ENCODE results near the gene HLCS.

HLCS gene

DNA sequence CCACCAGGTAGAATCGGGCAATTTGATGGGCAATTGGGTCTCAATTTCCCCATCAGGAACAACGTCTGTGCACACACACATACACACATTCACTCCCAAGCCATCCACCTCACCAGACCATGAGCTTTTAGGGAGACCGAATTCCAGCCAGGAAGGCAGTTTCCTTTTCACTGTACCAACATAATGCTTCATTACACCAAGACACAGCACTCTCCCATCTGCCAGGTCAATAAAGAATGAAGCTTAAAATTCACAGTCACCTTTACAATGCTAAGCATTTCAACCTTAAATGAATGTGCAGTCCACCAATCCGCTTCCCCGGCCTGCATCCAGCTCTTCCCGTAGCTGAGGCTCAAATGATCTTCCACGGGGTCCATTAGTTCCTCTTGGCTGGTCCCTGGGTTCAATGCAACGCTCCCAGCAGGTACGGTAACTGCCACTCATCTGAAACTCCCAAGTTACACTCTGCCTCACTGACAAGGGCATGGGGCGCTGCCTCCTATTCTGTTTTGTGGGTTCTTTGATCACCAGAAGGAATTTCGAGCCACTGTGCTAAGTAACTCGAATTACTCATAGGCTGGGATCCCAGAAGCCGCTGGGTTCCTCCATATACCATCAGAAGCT lies 162.5 kb downstream of the HLCS start:
- DNase-seq, result no peak

GRCh38 chr21:36803051-36803645 lies 163.3 kb downstream of the HLCS start:
- no peak for DNase-seq

DNA sequence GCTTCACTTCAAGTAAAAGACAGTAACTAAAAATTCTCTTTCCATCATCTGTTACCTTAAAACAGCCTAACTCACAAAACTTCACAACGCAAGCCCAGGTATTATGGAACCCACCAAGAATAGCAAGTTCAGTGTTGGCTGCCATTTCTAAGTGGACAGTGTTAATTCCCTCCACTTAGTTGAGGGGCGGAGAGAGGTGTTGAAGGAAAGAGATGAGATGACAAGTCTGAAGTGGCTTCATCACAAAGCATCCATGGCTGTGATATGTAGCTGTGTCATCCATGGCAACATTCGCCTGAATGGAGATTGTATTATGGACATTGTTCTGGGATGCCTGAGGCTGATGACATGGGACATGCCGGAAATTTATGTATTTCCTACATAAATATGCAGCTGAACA lies 165.7 kb downstream of the HLCS start:
- DNase-seq, result no peak

- DNase-seq, result no peak
Observed at GRCh38 chr21:36799869-36800268, 166.6 kb downstream of the HLCS start.

GRCh38 chr21:36798491-36798890 lies 168.0 kb downstream of the HLCS start:
- DNase-seq, result no peak

GRCh38 chr21:36796070-36796469 lies 170.4 kb downstream of the HLCS start:
- DNase-seq, result no peak

- no peak for DNase-seq
Observed at GRCh38 chr21:36792505-36792967, 173.9 kb downstream of the HLCS start.

- DNase-seq, result no peak
Observed at GRCh38 chr21:36791695-36792470, 174.6 kb downstream of the HLCS start.

DNA sequence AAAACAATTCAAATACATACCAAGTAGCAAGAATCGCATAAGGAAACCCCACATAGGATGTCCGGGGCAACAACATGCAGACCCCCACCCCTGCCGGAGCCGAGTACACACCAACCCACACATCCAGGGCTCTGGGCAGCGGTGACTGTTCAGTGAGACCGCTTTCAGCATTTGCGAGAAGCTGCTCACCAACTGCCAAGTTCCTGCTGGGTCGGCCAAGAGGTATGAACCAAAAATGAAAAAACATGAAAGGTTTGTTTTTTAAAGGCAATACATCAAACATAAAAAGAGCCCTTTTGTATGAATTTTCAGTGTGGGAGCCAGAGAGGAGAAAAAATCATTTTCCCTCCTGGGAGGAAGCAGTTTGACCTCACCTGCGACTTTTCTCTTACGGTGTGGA lies 175.3 kb downstream of the HLCS start:
- DNase-seq, result no peak

- no peak for DNase-seq
Observed at GRCh38 chr21:36790616-36791015, 175.9 kb downstream of the HLCS start.

- DNase-seq, result no peak
Observed at GRCh38 chr21:36788120-36788638, 178.3 kb downstream of the HLCS start.

GRCh38 chr21:36786186-36786585 lies 180.3 kb downstream of the HLCS start:
- DNase-seq, result no peak

- no peak for DNase-seq
Observed at GRCh38 chr21:36785615-36786014, 180.9 kb downstream of the HLCS start.

DNA sequence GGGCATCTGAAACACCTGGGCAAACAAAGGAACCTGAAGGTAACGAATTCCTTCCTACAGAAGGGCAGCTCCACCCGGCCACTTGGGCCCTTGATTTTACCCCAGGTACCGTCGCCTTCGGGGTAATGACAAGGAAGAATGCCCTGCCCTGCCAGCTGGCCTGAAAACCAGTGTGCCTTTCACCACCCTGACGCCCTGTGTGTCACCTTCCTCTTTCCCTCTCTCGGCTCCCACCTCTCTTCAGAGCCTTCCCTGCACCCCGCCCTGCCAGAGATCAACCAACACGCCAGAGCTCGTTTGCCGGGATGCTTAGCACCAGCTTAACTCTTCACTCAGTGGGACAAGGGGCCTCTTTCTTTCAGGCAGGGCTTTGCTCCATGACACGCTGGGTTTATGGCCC lies 181.5 kb downstream of the HLCS start:
- no peak for DNase-seq

DNA sequence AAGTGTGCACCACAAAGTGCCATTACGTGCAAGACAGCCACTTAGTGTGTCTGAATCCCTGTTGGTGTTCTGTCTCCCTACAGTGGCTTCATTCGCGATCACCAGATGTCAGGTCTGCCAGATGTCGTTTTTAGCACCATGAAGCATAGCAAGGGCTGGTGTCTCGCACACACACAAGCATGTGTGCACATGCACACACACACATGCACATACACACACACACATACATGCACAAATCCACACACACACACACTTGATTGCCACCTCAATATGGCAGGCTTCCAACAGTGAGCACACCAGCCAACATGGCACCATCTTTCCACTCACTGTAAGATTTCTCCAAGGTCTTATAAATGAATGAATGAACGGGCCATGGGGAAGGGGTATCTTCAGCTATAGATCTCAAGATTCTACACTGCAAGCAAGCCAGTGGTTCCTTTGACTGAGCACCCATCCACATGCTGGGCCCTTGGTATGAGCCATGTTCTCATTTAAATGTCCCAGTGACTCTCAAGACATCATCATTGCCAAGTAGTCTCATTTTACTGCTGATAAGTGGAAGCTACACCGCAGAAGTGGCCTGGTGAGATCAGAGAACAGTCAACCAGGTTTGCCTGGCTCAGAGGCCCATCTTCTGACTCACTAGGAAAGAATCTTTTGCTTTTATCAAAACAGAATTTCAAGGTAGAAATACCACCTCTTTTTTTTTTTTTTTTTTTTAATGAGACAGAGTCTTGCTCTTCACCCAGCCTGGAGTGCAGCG lies 182.7 kb downstream of the HLCS start:
- no peak for DNase-seq

GRCh38 chr21:36780861-36781260 lies 185.6 kb downstream of the HLCS start:
- DNase-seq, result no peak

DNA sequence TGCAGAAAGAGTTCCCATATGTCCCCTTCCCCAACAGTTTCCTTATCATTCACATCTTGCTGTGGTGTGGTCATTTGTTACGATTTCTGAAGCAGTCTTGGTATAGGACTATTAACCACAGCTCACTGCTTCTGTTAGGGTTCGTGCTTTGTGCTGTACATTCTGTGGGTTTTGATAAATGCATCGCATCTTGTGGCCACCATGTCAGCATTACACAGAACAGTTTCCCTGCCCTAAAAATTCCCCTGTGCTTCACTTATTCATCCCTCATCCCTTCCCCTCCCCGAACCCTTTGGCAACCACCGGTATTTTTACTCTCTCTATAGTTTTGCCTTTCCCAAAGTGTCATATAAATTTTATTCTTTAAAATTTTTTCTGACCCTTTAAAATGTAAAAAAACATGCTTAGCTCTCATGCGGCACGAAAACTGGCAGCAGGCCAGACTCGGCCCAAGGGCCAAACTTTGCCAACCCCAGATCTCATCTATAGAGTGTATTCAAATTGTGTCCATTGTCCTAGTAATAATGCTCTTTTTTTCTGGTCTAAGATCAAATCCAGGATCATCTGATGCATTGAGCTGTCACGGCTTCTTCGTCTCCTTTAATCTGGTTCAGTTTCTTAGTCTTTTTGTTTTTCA lies 189.4 kb downstream of the HLCS start:
- no peak for DNase-seq

GRCh38 chr21:36773995-36774394 lies 192.5 kb downstream of the HLCS start:
- no peak for DNase-seq

DNA sequence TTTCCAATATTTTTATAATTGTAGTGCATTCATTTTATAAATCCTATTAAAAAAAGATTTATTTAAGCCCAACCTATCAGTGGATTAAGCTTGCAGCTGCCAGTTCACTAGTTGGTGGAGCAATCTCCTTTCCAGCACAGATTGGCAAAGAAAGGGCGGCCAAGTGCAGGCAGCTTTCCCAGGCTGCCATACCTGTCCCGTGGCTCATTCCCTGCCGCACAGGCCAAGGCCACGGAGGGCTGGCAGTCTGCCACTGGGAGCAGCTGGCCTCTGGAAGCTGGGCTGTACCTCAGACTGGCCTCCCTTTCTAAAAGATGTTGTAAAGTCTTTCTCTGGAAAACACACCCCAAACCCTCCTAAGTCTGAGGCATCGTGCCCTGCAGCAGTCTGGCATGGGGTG lies 193.4 kb downstream of the HLCS start:
- no peak for DNase-seq

DNA sequence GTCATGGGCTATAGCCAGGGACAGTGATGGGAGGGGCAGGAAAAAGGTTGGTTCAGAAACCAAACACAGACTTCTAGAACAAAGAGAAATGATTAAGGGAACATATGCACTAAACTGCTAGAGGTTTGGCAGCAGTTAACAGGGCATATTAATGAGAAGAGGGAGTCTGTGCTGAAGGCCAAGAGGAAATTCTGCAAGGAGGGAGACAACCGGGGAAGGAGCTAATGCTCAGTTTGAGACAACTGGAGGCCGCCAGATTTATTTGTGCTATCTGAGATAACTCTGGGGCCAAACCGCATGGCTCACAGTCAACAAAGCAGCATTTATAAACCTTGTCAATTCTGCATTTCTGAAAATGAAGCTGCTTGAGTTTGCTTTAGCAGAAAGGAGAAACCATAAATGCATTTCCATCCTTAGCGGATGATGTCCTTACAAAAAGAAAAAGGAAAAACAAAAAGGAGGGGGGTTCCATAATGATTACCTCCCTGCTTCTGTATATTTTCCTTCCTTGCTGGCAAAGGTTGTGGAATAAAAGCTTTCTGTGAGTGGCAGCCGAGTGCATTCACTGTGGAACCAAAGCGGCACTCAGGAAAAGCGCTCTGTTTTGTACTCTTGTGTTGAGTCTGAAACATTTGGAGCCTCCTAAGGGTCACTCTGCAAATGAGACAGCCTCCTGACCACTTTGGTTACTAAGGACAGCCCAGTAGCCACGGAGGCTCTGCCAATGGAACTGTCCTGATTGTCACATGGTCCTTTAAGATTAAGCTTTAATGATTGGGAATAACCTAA lies 197.2 kb downstream of the HLCS start:
- no peak for DNase-seq

DNA sequence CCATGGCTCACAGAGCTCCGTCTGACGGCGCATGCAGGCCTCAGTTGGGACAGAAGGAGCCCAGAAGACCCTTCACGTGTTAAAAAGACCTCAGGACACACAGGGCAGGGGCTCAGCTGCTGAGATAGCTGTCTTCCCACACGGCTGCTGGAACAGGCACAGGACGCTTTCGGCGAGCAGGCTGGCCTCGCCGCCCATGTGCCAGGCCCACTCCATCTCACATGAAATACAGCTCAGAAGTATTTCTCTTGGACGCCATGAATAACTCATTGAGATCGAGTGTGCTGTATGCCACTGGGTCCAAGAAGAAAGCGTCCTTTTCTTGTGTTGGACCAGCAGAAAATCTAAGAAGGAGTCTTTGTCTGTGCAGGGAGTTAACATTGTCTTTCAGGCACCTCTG lies 198.0 kb downstream of the HLCS start:
- no peak for DNase-seq

- DNase-seq, result no peak
Observed at GRCh38 chr21:36767096-36767495, 199.4 kb downstream of the HLCS start.
